Prostate gland (tissue), 2 donors: ENCODE measurements around the gene ALDH1L2. TPM values are rescaled to one million over a fixed set of nuclear protein-coding genes. Genes with fewer than 3 reads are reported as not detected.

Source experiments
- DNase-seq: peaks from one replicate; pipeline ENCODE4 v3.0.0-alpha.2; 2019; ENCODE audit warnings: low spot score
- H3K27ac ChIP-seq, 2 donors: fragments of 200-600 bp; sonication (generic); 2 replicates each; pipeline ENCODE4 v1.5.1; 2017 to 2019
- H3K27me3 ChIP-seq: fragments of 200-600 bp; sonication (generic); replicated peaks from 2 replicates; pipeline ENCODE4 v1.5.1; 2019; ENCODE audit not compliant: insufficient read depth
- H3K36me3 ChIP-seq, 2 donors: fragments of 200-600 bp; sonication (generic); 1 replicate in 1 of 2; 2 replicates in 1 of 2; pipeline versions ENCODE4 v1.5.1 to v1.8.1; 2017 to 2019
- H3K4me1 ChIP-seq: fragments of 200-600 bp; sonication (generic); replicated peaks from 2 replicates; pipeline ENCODE4 v1.5.1; 2019
- H3K4me3 ChIP-seq, 2 donors: fragments of 200-600 bp; sonication (generic); 2 replicates each; pipeline ENCODE4 v1.5.1; 2017 to 2019
- H3K9me3 ChIP-seq: fragments of 200-600 bp; sonication (generic); 2 replicates; pipeline ENCODE4 v1.5.1; 2017
- POLR2A ChIP-seq: fragments of 450-650 bp; IDR thresholded peaks from one replicate; pipeline ENCODE4 v1.6.1; 2016; ENCODE audit warnings: antibody characterized with exemption, mild to moderate bottlenecking
- POLR2AphosphoS5 ChIP-seq: sonication (generic); formaldehyde crosslinking; IDR thresholded peaks from one replicate; pipeline ENCODE4 v1.6.1; 2017; ENCODE audit warnings: antibody characterized with exemption
- WGBS: methylation state at CpG from one replicate; pipeline ENCODE4 v1.1.5; 2018; 5-methylcytosine and 5-hydroxymethylcytosine counted together
- intact Hi-C: fragments of 100-400 bp; cut with DNase I; formaldehyde crosslinking; loops from one replicate; pipeline ENCODE4 v1.14.2; 2022
- total RNA-seq, 2 donors: library from RNA; depleted of rRNA; stranded (reverse); fragments of >200 nt; gene quantifications; one replicate each; pipeline ENCODE4 v1.1.0, GENCODE V29; 2016
- TF ChIP-seq, protein P1 (sequence below), 4 experiments: fragments of 200-600 bp in 2 of 4; fragments of 450-650 bp in 2 of 4; sonication (generic) in 2 of 4; IDR thresholded peaks; 1 replicate in 3 of 4; 2 replicates in 1 of 4; pipeline ENCODE4 v1.5.1; 2016 to 2019; ENCODE audit warnings: antibody characterized with exemption in 4 of 4, mild to moderate bottlenecking in 2 of 4, moderate library complexity in 2 of 4

Gene ALDH1L2
- total RNA-seq, 2 donors from 2014 or later, result 2.6 to 5.3 TPM

DNA sequence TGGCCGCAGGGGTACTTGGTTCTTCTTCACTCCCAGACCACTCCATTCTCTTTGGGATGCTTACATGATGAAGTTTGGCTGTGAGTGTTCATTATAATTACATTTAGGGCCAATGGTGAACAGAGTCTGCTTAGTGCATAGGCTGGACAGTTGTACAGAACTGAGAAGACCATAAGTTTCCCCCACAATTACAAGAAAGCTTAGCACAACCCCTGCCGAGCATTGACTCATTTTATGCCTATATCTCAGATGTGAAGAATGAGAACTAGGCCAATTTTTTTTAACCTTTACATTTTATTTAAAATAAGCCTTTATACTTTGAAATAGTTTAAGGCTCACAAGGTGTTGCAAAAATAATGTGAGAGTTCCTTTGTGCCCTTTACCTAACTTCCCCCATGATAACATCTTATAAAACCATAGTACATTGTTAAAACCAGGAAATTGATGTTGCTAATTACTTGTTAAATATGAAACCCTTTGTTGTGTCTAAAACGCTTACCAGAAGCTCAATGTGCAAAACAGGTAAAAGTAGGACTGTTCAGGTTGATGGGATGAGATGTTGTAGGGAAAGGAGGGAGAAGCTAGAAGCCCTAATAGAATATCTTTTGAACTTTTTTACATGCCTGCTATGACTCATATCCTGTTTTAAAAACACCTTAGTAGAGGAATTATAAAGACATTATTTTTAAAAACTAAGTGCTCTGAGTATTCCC, 47.2 kb downstream of the ALDH1L2 start:
- intact Hi-C loops, result no loop called here

DNA sequence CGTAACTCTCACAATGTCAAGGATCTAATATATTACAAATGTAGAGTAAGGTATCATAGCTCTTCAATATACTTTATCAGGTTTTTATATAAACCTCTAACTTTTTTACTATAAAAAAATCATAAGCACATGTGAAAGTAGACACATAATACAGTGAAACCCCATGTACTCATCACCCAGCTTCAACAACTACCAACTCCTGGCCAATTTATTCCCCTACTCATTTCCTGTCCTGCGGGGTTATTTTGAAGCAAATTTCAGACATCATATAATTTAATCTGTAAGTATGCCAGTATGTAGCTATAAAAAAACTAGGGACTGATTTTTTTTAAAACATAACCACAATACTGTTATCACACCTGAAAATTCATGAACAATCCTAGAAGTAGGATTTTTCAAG, 50.4 kb downstream of the ALDH1L2 start:
- no peak overlapping the region for H3K4me3 ChIP-seq
- 83% methylated on average over 2 of the region's 2 CpGs for WGBS
- H3K9me3 ChIP-seq, result no peaks in the 10 kb centered on the region
- no peaks in the 10 kb centered on the region for H3K4me1 ChIP-seq
- no peak for DNase-seq
- H3K27ac ChIP-seq, result no peak overlapping the region
- H3K27me3 ChIP-seq, result no peaks in the 10 kb centered on the region
- intact Hi-C loops, result no loop called here
- TF ChIP-seq POLR2A, result no peak
- TF ChIP-seq, protein P1, sequence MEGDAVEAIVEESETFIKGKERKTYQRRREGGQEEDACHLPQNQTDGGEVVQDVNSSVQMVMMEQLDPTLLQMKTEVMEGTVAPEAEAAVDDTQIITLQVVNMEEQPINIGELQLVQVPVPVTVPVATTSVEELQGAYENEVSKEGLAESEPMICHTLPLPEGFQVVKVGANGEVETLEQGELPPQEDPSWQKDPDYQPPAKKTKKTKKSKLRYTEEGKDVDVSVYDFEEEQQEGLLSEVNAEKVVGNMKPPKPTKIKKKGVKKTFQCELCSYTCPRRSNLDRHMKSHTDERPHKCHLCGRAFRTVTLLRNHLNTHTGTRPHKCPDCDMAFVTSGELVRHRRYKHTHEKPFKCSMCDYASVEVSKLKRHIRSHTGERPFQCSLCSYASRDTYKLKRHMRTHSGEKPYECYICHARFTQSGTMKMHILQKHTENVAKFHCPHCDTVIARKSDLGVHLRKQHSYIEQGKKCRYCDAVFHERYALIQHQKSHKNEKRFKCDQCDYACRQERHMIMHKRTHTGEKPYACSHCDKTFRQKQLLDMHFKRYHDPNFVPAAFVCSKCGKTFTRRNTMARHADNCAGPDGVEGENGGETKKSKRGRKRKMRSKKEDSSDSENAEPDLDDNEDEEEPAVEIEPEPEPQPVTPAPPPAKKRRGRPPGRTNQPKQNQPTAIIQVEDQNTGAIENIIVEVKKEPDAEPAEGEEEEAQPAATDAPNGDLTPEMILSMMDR (IDR thresholded peaks at IDR 0.05), result no peak
- no peak for TF ChIP-seq POLR2AphosphoS5
- no peaks in the 10 kb centered on the region for H3K36me3 ChIP-seq

More for the DNA sequence above, 47.2 kb downstream of the ALDH1L2 start:
- DNase-seq, result no peak
- H3K27ac ChIP-seq, result no peak overlapping the region
- H3K9me3 ChIP-seq, result no peaks in the 10 kb centered on the region
- no peak overlapping the region for H3K4me3 ChIP-seq
- 64% methylated on average over 3 of the region's 3 CpGs for WGBS
- no peaks in the 10 kb centered on the region for H3K27me3 ChIP-seq
- H3K4me1 ChIP-seq, result no peaks in the 10 kb centered on the region
- no peak for TF ChIP-seq POLR2AphosphoS5
- TF ChIP-seq POLR2A, result no peak
- TF ChIP-seq, protein P1 (IDR thresholded peaks at IDR 0.05), result no peak
- no peaks in the 10 kb centered on the region for H3K36me3 ChIP-seq

DNA sequence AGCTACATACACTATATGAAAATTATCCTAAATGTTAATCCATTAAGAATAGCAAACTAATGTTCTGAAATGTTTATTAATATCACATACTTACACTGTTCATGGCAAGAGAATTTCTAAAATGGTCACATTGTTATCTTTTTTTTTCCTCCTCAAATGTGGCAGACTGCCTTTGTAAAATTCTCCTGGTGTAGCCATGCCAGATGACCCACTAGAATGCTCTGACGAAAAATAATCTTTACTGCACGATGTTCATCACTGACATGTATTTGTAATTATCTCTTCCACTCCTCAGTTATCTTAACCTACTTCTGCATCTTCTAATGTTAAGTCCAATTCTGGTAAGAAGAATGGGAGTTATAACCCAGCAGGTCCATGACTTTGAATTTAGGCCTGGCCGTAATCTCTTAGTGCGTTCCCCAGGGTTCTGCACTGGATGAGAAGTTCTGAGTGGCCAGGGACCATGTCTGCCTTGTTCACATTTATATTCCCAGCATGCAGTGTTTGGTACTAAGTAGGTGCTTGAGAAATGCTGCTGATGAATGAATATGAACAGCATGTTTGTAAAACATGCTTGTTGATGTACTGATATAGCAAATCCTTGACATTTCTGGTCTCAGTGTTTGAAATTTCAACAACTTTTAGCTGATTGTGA, 51.4 kb downstream of the ALDH1L2 start:
- DNase-seq, result no peak
- TF ChIP-seq, protein P1 (IDR thresholded peaks at IDR 0.05), result no peak
- TF ChIP-seq POLR2AphosphoS5 (no peak), POLR2A (no peak)
- intact Hi-C loops, result no loop called here
- Histone ChIP-seq H3K36me3 (no peaks in the 10 kb centered on the region), H3K27me3 (no peaks in the 10 kb centered on the region), H3K27ac (no peak overlapping the region), H3K4me3 (no peak overlapping the region), H3K4me1 (no peaks in the 10 kb centered on the region), H3K9me3 (no peaks in the 10 kb centered on the region)
- 89% methylated on average over 4 of the region's 4 CpGs for WGBS

DNA sequence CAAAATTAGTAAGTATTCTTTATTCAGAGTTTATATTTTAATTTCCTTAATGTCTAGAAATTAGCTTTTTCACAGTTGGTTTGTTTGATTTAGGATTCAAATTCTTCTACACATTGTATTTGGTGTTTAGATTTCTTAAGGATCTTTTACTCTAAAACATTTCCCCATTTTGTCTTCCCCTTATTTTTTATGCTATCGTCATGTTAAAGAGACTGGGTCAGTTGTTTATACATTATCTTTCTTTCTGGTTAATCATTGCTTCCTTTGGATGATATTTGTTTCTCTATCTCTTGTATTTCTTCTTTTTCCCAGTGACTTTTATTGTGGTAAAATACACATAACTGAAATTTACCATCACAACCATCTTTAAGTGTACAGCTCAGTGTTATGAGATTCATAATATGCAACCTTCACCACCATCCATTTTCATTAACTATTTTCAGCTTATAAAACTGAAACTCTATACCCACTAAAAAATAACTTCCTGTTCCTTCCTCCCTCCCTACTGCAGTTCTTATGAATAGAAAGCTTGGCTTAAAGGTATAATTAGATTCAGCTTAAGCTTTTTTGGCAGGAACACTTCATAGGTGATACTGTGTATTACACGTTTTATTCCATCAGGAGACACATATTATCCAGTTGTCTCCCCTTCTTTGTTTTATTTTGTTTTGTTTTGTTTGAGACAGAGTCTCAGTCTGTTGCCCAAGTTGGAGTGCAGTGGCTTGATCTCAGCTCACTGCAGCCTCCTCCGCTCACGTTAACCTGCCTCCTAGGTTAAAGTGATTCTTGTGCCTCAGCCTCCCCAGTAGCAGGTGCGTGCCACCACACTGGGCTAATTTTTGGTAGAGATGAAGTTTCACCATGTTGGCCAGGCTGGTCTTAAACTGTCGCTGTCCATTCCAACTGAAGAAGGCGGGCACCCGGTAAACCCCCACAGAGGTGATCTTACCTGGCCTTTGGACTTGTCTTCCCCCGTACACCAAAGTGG, 53.1 kb downstream of the ALDH1L2 start:
- Histone ChIP-seq H3K4me3 (no peak overlapping the region), H3K27ac (no peak overlapping the region), H3K9me3 (no peaks in the 10 kb centered on the region), H3K27me3 (no peaks in the 10 kb centered on the region), H3K4me1 (no peaks in the 10 kb centered on the region), H3K36me3 (no peaks in the 10 kb centered on the region)
- no peak for TF ChIP-seq POLR2AphosphoS5
- TF ChIP-seq POLR2A, result no peak
- TF ChIP-seq, protein P1 (IDR thresholded peaks at IDR 0.05), result no peak
- no peak for DNase-seq
- intact Hi-C loops, result no loop called here
- 85% methylated on average over 9 of the region's 9 CpGs for WGBS
